ENCODE data around the gene PNPLA3.
"Not testable (repeated sequence)": the region's sequence is repeated elsewhere in the genome, so short reads cannot be mapped to it uniquely, and the experiment has no call there.

Gene PNPLA3

DNA sequence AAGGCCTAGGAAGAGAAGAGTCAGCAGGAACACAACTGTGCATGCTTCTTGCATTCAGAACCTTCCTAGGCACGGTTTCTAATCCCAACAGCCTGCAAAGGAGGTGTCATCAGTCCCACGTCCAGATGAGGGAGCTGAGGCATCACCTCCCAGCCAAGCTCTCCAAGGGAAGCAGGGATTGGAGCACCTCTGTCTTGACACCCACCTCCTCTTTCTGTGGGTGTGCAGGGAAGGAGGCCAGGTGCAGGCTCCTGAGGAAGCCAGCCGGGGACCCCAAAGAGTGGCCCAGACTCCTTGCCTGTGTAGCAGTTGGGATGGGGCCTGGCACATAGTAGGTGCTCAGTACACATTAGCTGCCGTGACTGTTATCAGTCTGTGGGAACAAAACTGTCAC lies 33.7 kb upstream of the PNPLA3 start:
- no peak for DNase-seq

DNA sequence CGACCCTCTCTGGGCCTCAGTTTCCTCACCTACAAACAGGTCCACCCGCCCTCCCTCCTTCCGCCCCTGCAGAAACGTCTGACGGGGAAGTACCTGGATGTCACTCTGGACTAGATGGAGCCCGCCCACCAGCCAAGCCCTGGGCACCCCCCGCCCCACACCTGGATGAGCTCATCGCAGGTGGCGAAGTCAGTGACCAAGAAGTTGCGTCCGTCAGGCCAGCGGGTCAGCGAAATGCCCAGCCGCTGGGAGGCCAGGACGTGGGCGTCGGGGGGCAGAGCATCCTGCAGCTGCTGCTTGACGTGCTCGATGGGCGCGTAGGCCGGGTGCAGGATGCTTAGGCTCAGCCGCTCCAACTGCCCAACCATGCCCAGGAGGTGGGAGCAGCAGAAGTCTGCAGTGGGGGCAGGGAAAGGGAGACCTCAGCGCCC lies 32.7 kb upstream of the PNPLA3 start:
- DNase-seq, result peak; percentile 5

GRCh38 chr22:43891360-43892182 lies 32.0 kb upstream of the PNPLA3 start, which contains the start of gene PNPLA5:
PNPLA5 (minus strand) TSS chr22:43892013; CDS start chr22:43891880, 133 bp downstream.
- DNase-seq, result no peak

GRCh38 chr22:43892183-43892894 lies 31.3 kb upstream of the PNPLA3 start:
- no peak for DNase-seq

DNA sequence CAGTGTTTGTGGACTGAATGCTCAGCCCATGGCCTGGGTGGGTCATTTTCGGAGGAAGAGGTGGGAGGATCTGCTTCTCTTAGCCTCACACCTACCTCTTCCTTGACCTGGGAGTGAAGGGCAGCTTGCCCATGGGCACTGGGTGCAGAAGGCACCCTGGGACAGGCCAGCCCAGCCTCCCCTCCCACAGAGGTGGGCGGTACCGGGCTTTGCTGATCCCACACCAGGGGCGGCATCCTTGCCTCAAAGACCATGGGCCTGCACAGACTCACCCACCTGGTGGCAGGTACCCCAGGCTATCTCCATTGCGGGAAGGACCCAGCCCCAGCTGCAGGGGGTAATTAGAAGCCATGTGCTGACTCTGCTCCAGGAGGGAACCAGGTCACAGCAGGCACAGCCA lies 30.3 kb upstream of the PNPLA3 start:
- DNase-seq, result no peak

DNA sequence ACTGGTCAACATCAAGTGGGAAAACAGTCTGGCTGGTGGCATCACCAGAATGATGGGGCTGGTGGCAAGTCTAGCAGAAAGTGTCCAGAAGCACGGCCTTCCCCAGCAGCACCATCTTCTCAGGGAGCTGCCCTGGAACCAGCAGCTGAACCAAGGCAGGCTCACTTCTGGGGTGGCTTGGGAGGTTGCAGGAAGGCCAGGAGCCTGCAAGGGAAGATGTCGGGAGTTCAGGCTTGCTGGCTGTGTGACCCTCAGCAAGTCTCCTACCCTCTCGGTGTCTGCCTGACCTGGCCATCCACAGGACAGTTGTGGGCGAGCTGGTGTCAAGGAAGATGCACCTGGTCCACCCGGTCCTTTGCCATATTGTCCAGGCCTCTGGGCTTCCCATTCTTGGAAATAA lies 29.5 kb upstream of the PNPLA3 start:
- no peak for DNase-seq

DNA sequence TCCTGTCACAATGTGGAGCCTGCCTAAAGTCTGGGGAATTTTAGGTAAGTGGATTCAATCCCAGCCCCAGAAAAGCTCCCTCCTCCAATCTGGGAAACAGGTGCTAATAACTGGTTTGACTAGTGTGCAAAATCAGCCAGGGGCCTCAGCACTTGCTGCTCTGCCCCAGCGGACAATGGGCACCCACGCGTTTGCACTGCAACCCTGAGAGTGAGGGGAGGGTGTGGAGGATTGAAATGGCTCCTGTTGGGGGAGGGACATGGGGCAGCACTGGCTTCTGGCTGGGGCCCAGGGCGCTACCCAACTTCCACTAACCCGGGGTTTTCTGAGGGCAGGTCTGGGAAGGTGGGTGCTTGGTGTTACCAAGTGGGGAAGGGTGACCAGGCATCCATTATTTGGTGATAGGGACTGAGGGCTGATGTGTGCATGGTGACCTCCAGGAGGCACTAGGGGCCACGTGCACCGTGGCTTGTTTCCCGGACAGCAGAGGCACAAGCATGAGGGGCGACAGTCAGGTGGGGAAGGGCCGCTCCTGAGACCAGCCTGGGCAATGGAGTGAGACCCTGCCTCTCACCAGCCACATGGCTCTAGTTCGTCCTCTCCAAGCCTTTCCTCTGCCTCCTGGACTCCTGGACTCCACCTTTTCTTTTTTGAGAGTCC lies 27.5 kb upstream of the PNPLA3 start:
- no peak for DNase-seq

- no peak for DNase-seq
Measured at GRCh38 chr22:43897751-43898261, 25.8 kb upstream of the PNPLA3 start.

DNA sequence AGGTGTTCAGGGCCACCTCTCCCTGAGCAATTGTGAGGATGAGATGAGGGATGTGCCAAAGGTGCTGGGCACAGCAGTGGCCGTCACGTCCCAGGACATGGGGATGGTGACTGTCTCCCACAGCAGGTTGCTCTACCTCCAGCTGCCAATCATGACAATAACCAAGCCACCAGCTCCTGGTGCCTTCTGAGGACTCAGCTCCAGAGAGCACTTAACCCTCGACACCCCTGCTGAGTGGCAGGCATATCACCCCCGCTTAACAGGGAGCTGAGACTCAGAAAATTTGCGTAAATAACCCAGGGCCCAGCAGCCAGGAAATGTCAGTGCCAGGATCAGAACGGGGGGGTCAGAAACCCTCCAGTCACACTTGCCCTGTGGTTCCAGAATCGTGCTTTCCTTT lies 23.4 kb upstream of the PNPLA3 start:
- DNase-seq, result no peak

GRCh38 chr22:43901976-43902643 lies 21.5 kb upstream of the PNPLA3 start:
- DNase-seq, result no peak

DNA sequence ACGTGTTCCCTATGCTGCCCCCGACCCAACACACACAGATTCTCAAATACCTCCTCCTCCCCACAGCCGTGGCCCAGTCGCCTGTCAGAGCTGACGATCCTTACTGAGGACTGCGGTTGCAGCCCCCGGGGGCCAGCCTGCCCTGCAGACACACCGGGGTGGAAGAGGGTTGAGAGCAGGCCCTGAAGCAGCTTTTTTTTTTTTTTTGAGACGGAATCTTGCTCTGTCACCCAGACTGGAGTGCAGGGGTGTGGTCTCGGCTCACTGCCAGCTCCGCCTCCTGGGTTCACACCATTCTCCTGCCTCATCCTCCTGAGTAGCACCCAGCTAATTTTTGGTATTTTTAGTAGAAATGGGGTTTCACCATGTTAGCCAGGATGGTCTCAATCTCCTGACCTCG lies 20.6 kb upstream of the PNPLA3 start:
- DNase-seq, result not testable (repeated sequence)

DNA sequence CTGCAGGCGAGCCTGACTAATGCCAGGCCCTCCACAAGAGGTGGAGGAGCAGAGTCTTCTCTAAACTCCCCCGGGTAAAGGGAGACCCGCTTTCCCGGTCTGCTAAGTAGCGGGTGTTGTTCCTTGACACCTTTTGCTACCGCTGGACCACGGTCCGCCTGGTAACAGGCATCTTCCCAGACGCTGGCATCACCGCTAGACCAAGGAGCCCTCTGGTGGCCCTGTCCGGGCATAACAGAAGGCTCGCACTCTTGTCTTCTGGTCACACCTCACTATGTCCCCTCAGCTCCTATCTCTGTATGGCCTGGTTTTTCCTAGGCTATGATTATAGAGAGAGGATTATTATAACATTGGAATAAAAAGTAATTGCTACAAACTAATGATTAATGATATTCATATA lies 19.2 kb upstream of the PNPLA3 start:
- not testable (repeated sequence) for DNase-seq

GRCh38 chr22:43905681-43906080 lies 17.9 kb upstream of the PNPLA3 start:
- no peak for DNase-seq

DNA sequence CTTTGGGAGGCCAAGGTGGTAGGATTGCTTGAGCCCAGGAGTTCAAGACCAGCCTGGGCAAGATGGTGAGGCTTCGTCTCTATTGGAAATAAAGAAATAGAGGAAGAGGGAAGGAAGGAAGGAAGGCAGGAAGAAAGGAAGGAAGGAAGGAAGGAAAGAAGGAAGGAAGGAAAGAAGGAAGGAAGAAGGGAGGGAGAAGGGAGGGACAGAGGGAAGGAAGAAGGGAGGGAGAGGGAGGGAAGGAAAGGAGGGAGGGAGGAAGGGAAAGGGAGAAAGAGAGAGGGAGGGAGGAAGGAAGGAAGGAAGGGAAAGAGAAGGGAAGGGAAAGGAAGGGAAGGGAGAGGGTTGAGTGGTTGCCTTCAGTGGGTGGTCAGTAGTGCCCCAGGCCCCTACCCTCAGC lies 13.9 kb upstream of the PNPLA3 start:
- DNase-seq, result no peak

DNA sequence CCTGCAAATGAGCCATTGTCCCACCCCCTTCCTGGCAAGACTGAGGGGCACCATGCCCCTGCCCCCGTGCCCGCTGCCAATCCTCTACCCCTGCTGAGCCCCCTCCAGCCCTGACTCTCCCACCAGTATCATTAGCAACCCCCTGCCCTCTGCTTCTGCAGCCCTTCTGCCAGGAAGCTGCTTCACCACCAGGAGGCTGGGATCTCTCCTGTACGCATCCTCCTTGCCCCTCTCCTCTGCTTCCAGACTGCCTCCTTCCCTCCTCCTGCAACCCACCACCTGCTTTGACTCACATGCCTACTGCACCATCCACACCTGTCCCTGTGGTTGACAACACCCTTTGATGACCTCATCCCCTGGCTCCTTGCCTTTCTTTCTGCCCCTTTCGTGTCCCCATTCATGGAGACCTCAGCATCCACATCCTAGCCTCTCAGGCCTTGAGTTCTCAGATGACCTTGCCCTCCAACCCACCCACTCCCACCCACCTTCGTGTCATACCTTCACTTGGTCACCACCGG lies 13.4 kb upstream of the PNPLA3 start:
- DNase-seq, result no peak

- no peak for DNase-seq
Measured at GRCh38 chr22:43911351-43911750, 12.3 kb upstream of the PNPLA3 start.

GRCh38 chr22:43917521-43917920 lies 6.1 kb upstream of the PNPLA3 start:
- no peak for DNase-seq

- no peak for DNase-seq
Measured at GRCh38 chr22:43919106-43919973, 4.3 kb upstream of the PNPLA3 start.

- DNase-seq, result no peak
Measured at GRCh38 chr22:43921370-43921769, 2.2 kb upstream of the PNPLA3 start.

DNA sequence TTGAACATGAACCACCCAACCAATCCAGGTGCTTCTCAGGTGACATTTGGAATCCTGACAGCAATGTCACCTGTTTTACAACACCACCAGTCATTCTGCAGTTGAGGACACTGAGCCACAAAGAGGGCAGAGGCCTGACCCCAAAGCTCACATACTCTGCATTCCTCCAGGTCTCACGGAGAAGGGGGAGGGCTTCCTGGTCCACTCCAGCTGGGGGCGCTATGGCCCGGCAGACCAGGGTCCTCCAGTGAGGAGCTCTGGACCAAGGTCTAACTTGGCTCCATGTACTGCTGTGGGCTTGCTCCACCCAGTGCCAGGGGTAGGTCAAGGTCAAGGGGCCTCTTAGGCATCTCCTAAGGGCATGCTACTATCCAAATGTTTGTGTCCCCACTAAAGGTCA lies 1.5 kb upstream of the PNPLA3 start:
- DNase-seq, result no peak

- no peak for DNase-seq
Measured at GRCh38 chr22:43923191-43923590, 414 bp upstream of the PNPLA3 start.

DNA sequence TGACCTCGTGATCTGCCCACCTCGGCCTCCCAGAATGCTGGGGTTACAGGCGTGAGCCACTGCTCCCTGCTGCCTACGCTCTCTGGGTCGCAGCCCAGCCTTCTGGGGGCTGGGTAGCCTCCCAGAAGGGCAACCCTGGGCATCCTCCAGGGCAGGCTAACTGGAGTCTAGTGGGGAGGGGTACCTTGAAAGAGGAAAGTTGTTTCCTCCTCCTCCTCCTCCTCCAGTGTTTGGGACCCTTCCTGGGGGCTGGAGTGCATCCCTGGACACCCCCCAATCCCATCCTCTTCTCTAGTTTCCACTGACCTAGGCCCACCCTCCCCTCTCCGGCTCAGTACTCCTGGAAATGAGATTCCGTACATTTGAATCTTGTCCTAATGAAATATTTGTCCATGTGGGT lies 1.3 kb downstream of the PNPLA3 start:
- DNase-seq, result no peak
